IMR-90 (cell line): ENCODE data around the gene PNMA8C. TPM values are rescaled to one million over a fixed set of nuclear protein-coding genes. Genes with fewer than 3 reads are reported as not detected.

ENCODE experiments used
- ATAC-seq: fragments of 200-7000 bp; cut with Tn5 transposase; 2 replicates; pipeline ENCODE4 v1.9.1; 2020; ENCODE audit warnings: low read depth, mild to moderate bottlenecking, moderate library complexity
- BruUV-seq: library from RNA; stranded (reverse); fragments of 400-500 nt; replicated peaks from 2 replicates; lab custom pipeline; 2021; lab: Mats Ljungman, UMichigan
- CTCF ChIA-PET: fragments of 300-600 bp; formaldehyde crosslinking; extraction: SDS; loops from one replicate; lab custom pipeline; 2021; ENCODE audit warnings: antibody characterized with exemption; lab: Yijun Ruan, JAX
- POLR2A ChIA-PET: fragments of 300-600 bp; sonication (Branson Sonifier 250); formaldehyde crosslinking; loops from one replicate; lab custom pipeline; 2022; ENCODE audit warnings: antibody characterized with exemption; ENCODE audit not compliant: unreplicated experiment; lab: Charles Lee
- DNase-seq: peaks from one replicate; pipeline ENCODE4 v3.0.0; 2013
- H2AFZ ChIP-seq: replicated peaks from 2 replicates; pipeline ENCODE3; 2013; ENCODE audit warnings: low read length, mild to moderate bottlenecking; ENCODE audit not compliant: poor library complexity
- H2AK5ac ChIP-seq: 2 replicates; pipeline ENCODE4 v1.6.1; 2013; ENCODE audit warnings: low read depth, low read length, inconsistent platforms
- H2AK9ac ChIP-seq: replicated peaks from 2 replicates; pipeline ENCODE3; 2013; ENCODE audit warnings: mild to moderate bottlenecking, low read depth, low read length, moderate library complexity; ENCODE audit not compliant: poor library complexity
- H2BK120ac ChIP-seq: 2 replicates; pipeline ENCODE4 v1.6.1; 2013; ENCODE audit warnings: low read depth, low read length, inconsistent platforms
- H2BK15ac ChIP-seq: 3 replicates; pipeline ENCODE4 v1.6.1; 2013; ENCODE audit warnings: low read depth, low read length, inconsistent platforms
- H2BK20ac ChIP-seq: 2 replicates; pipeline ENCODE4 v1.6.1; 2013; ENCODE audit warnings: low read depth, mild to moderate bottlenecking, inconsistent platforms, low read length, moderate library complexity
- H2BK5ac ChIP-seq: 2 replicates; pipeline ENCODE4 v1.6.1; 2013; ENCODE audit warnings: mild to moderate bottlenecking, low read depth, low read length, inconsistent platforms; ENCODE audit not compliant: poor library complexity, severe bottlenecking
- H3K14ac ChIP-seq: replicated peaks from 2 replicates; pipeline ENCODE4 v1.6.1; 2013; ENCODE audit warnings: low read depth, low read length, inconsistent platforms
- H3K18ac ChIP-seq: 2 replicates; pipeline ENCODE4 v1.6.1; 2013; ENCODE audit warnings: low read depth, low read length, control low read depth
- H3K23ac ChIP-seq: 2 replicates; pipeline ENCODE4 v1.6.1; 2013; ENCODE audit warnings: low read depth, low read length, inconsistent platforms
- H3K27ac ChIP-seq: 2 replicates; pipeline ENCODE4 v1.5.1; 2013; ENCODE audit warnings: mild to moderate bottlenecking, control low read depth, low read length; ENCODE audit not compliant: insufficient read depth
- H3K27me3 ChIP-seq: 2 replicates; pipeline ENCODE4 v1.6.1; 2013; ENCODE audit warnings: low read length; ENCODE audit not compliant: control insufficient read depth, insufficient read depth
- H3K36me3 ChIP-seq: 2 replicates; pipeline ENCODE4 v1.6.1; 2013; ENCODE audit warnings: low read length, mixed read lengths; ENCODE audit not compliant: control insufficient read depth, insufficient read depth
- H3K4ac ChIP-seq: 2 replicates; pipeline ENCODE4 v1.6.1; 2013; ENCODE audit warnings: low read depth, low read length, inconsistent platforms
- H3K4me1 ChIP-seq: 2 replicates; pipeline ENCODE4 v1.6.1; 2013; ENCODE audit warnings: low read length, mixed read lengths; ENCODE audit not compliant: control insufficient read depth, insufficient read depth
- H3K4me2 ChIP-seq: 2 replicates; pipeline ENCODE4 v1.6.1; 2013; ENCODE audit warnings: low read depth, mild to moderate bottlenecking, control low read depth, low read length, moderate library complexity
- H3K4me3 ChIP-seq: 2 replicates; pipeline ENCODE4 v1.5.1; 2013; ENCODE audit warnings: low read depth, mild to moderate bottlenecking, control low read depth, low read length, moderate library complexity; ENCODE audit not compliant: insufficient read depth
- H3K56ac ChIP-seq: 2 replicates; pipeline ENCODE4 v1.6.1; 2013; ENCODE audit warnings: low read length, inconsistent platforms; ENCODE audit not compliant: insufficient read depth; ENCODE audit errors: extremely low read depth
- H3K79me1 ChIP-seq, 2 experiments: 2 replicates each; pipeline ENCODE4 v1.6.1; 2013; ENCODE audit warnings: low read length in 2 of 2, inconsistent platforms in 1 of 2, low read depth in 1 of 2
- H3K9ac ChIP-seq: 2 replicates; pipeline ENCODE4 v1.6.1; 2013; ENCODE audit warnings: low read depth, low read length, control low read depth
- H3K9me1 ChIP-seq: 2 replicates; pipeline ENCODE4 v1.6.1; 2013; ENCODE audit warnings: low read length, inconsistent platforms; ENCODE audit not compliant: insufficient read depth
- H3K9me3 ChIP-seq: 2 replicates; pipeline ENCODE4 v1.6.1; 2013; ENCODE audit warnings: low read length; ENCODE audit not compliant: control insufficient read depth, insufficient read depth
- H4K20me1 ChIP-seq: 2 replicates; pipeline ENCODE4 v1.6.1; 2013; ENCODE audit warnings: low read length, inconsistent platforms; ENCODE audit not compliant: insufficient read depth
- H4K5ac ChIP-seq: 2 replicates; pipeline ENCODE4 v1.6.1; 2013; ENCODE audit warnings: mild to moderate bottlenecking, low read depth, low read length, control low read depth
- H4K8ac ChIP-seq, 2 experiments: 2 replicates each; pipeline ENCODE4 v1.6.1; 2013; ENCODE audit warnings: low read depth in 2 of 2, low read length in 2 of 2, control low read depth in 1 of 2, inconsistent platforms in 1 of 2
- H4K91ac ChIP-seq: 2 replicates; pipeline ENCODE4 v1.6.1; 2013; ENCODE audit warnings: low read depth, low read length, inconsistent platforms; ENCODE audit not compliant: insufficient read depth
- BHLHE40 ChIP-seq: fragments of 150-350 bp; IDR thresholded peaks from 2 replicates; pipeline ENCODE4 v1.6.1; 2016; ENCODE audit warnings: mild to moderate bottlenecking, low read depth, low read length
- CEBPB ChIP-seq: IDR thresholded peaks from 2 replicates; pipeline ENCODE4 v1.6.1; 2012; ENCODE audit warnings: low read depth, low read length, improper control_type of control experiment
- CHD1 ChIP-seq: IDR thresholded peaks from 2 replicates; pipeline ENCODE4 v1.6.1; 2012; ENCODE audit warnings: low read depth, low read length, improper control_type of control experiment
- FOS ChIP-seq: fragments of 150-350 bp; IDR thresholded peaks from 2 replicates; pipeline ENCODE4 v1.6.1; 2016; ENCODE audit warnings: low read depth, low read length
- MXI1 ChIP-seq: IDR thresholded peaks from 2 replicates; pipeline ENCODE4 v1.6.1; 2012; ENCODE audit warnings: low read depth, mild to moderate bottlenecking, low read length, moderate library complexity, borderline replicate concordance
- RCOR1 ChIP-seq: IDR thresholded peaks from 2 replicates; pipeline ENCODE4 v1.6.1; 2012; ENCODE audit warnings: mild to moderate bottlenecking, low read length, improper control_type of control experiment; ENCODE audit not compliant: insufficient replicate concordance
- WGBS, 2 experiments: methylation state at CpG; one replicate each; pipeline versions ENCODE4 v1.1.5 to v1.1.7; 2013; ENCODE audit warnings: missing lambda C conversion rate in 2 of 2; ENCODE audit not compliant: insufficient read length in 1 of 2; ENCODE audit errors: extremely low coverage in 2 of 2; 5-methylcytosine and 5-hydroxymethylcytosine counted together
- dilution Hi-C: fragments of 300-500 bp; cut with HindIII; formaldehyde crosslinking; loops from one replicate; pipeline ENCODE4 v1.14.3; 2018; ENCODE audit warnings: low sequenced_read_pairs; ENCODE audit not compliant: unreplicated experiment
- in situ Hi-C: fragments of 300-500 bp; cut with MboI; formaldehyde crosslinking; loops from 3 replicates; pipeline ENCODE4 v1.14.3; 2019; ENCODE audit warnings: low sequenced_read_pairs, inconsistent platforms, mixed read lengths
- intact Hi-C: fragments of 100-400 bp; cut with micrococcal nuclease; formaldehyde crosslinking; loops from 2 replicates; pipeline ENCODE4 v1.10.0; 2022
- polyA plus RNA-seq, 3 experiments: library from polyadenylated mRNA; depleted of rRNA; stranded (reverse); fragments of >200 nt; gene quantifications; 2 replicates each; pipeline ENCODE4 v1.2.3, GENCODE V29; 2012; ENCODE audit warnings: low replicate concordance in 1 of 3
- total RNA-seq: library from RNA; depleted of rRNA; stranded (reverse); fragments of >200 nt; gene quantifications from 2 replicates; pipeline ENCODE4 v1.2.3, GENCODE V29; 2012
- TF ChIP-seq, protein P1 (sequence below): fragments of 150-350 bp; IDR thresholded peaks from 2 replicates; pipeline ENCODE4 v1.6.1; 2016; ENCODE audit warnings: low read depth, mild to moderate bottlenecking, low read length, moderate library complexity, borderline replicate concordance
- TF ChIP-seq, protein P2 (sequence below): fragments of 150-350 bp; IDR thresholded peaks from 2 replicates; pipeline ENCODE4 v1.6.1; 2017; ENCODE audit warnings: mild to moderate bottlenecking, antibody characterized with exemption, low read length, low read depth

The PNMA8C gene
- total and polyA plus RNA-seq, 2 of the 4 experiments (the other 2 are of a cell fraction), result 0.09 to 0.18 TPM

DNA sequence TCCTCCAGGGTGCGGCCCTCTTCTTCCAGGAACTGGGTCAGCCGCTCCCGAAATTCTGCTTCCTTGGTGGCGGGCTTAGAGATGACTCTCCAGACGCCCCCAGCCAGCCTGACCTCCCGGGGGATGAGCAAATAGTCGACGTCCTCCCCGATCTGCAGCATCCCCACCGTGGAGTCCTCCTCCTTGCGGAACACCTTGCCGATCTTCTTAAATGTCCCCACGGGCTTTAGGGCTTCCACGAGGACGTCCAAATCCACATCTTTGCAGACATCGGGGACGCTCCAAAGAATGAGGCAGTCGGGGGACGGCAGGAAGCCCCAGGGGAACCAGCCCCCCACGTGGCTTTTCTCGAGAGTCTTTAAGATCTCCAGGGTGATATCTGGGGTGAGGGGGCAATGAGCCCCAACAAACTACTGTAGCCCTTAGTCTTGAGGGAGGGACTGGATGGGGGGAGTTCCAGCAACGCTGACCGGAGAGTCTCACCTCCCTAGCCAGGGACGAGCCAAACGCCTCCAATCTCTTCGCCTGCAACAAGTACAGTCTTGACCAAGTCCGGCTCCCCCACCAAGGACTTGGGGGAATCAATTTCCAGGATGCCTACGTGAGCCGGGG lies 16.0 kb downstream of the PNMA8C start (continued):
- no peak for TF ChIP-seq MXI1

DNA sequence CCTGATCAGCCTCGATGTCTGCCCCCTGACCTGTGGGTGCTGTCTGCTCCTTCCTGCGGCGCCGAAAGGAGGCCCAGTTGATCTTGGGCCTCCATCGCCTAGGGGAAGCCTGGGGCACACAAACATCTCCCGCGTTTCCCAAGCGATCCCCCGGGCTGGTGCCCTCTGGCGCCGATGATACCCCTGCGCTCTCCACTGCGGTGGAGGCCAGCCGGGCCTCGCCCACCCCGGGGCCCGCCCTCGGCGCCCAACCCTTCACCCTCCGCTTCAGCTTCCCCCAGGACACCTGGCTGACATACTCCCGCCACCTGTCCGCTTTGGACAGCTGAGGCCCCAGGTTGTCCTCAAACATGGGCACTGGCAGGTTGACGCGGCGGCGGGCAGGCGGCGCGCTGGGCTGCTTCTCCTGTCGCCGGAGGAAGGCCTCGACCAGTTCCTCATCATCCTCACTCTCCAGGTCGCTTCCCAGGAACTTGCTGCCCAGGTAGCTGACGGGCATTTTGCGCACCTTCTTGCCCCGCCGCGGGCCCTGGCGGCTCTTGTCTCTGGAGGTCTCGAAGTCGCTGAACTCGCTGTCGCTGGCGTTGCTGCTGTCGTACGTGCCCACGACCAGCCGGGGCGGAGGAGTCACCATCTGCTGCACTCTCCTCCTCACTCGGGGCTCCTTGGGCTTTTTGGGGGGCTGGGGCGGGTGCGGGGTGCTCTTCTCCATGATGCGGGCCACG lies 16.6 kb downstream of the PNMA8C start:
- DNase-seq (no peak), ATAC-seq (no peak)
- 7% methylated on average over 18 of the region's 54 CpGs; no CpG with 5 or more reads in 1 of the 2 experiments for WGBS, 2 experiments
- intact Hi-C loops, result no loop called here
- no peak overlapping the region for H2BK20ac ChIP-seq
- POLR2A ChIA-PET, result no interaction called here
- H3K9me3 ChIP-seq, result no peaks in the 10 kb centered on the region
- H2AFZ ChIP-seq, result peak overlapping the region; percentile 94
- 0 out of 2 replicates have a peak overlapping the region, but pooled peaks have one; percentile 38 for H3K4ac ChIP-seq
- peak overlapping the region; percentile 3; the same call in 1 of the 2 replicates for H3K23ac ChIP-seq
- CTCF ChIA-PET, result no interaction called here
- H2BK120ac ChIP-seq, result no peak overlapping the region
- dilution Hi-C loops, result no loop called here
- peaks cover 4% of the 10 kb centered on the region; the same call in 1 of the 2 replicates for H3K27me3 ChIP-seq
- H2BK5ac ChIP-seq, result no peak overlapping the region
- no peak for TF ChIP-seq CHD1
- no peak for TF ChIP-seq FOS
- TF ChIP-seq CEBPB, result no peak
- no peak for TF ChIP-seq BHLHE40
- TF ChIP-seq RCOR1, result no peak
- TF ChIP-seq, protein P1, sequence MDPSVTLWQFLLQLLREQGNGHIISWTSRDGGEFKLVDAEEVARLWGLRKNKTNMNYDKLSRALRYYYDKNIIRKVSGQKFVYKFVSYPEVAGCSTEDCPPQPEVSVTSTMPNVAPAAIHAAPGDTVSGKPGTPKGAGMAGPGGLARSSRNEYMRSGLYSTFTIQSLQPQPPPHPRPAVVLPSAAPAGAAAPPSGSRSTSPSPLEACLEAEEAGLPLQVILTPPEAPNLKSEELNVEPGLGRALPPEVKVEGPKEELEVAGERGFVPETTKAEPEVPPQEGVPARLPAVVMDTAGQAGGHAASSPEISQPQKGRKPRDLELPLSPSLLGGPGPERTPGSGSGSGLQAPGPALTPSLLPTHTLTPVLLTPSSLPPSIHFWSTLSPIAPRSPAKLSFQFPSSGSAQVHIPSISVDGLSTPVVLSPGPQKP, result no peak
- TF ChIP-seq, protein P2, sequence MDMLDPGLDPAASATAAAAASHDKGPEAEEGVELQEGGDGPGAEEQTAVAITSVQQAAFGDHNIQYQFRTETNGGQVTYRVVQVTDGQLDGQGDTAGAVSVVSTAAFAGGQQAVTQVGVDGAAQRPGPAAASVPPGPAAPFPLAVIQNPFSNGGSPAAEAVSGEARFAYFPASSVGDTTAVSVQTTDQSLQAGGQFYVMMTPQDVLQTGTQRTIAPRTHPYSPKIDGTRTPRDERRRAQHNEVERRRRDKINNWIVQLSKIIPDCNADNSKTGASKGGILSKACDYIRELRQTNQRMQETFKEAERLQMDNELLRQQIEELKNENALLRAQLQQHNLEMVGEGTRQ, result no peak
- H3K4me3 ChIP-seq, result peak overlapping the region; percentile 57
- in situ Hi-C loops, result no loop called here
- peaks cover 7% of the 10 kb centered on the region for H4K20me1 ChIP-seq
- H2BK15ac ChIP-seq, result no peak overlapping the region
- H3K4me1 ChIP-seq, result peaks cover 18% of the 10 kb centered on the region
- H3K36me3 ChIP-seq, result peaks cover 6% of the 10 kb centered on the region; the same call in 1 of the 2 replicates
- H3K79me1 ChIP-seq, result peaks cover 20 to 34% of the 10 kb centered on the region in 2 experiments; a peak in 3 of 4 replicates
- H3K9me1 ChIP-seq, result peaks cover 3% of the 10 kb centered on the region; the same call in 1 of the 2 replicates
- no peak overlapping the region for H3K56ac ChIP-seq
- peak overlapping the region; percentile 82 for H3K9ac ChIP-seq
- H3K4me2 ChIP-seq, result peak overlapping the region; percentile 86
- H2AK5ac ChIP-seq, result peak overlapping the region; percentile 35
- BruUV-seq, result no TSS peak
- peak overlapping the region; percentile 78 for H2AK9ac ChIP-seq
- no peak overlapping the region; the same call in 1 of the 2 replicates for H3K27ac ChIP-seq
- H3K14ac ChIP-seq, result peak overlapping the region; percentile 78
- H3K18ac ChIP-seq, result no peak overlapping the region; the same call in 1 of the 2 replicates
- H4K91ac ChIP-seq, result no peak overlapping the region
- peak overlapping the region; percentile 56 to 82; a peak in 2 of 4 replicates for H4K8ac ChIP-seq
- H4K5ac ChIP-seq, result no peak overlapping the region
